Ectodermal cell (in vitro differentiated cells): ENCODE results near the gene SLC25A4.
A peak's percentile ranks its signal among the peaks of the same experiment; 100 is the strongest.

ENCODE experiments used
- H3K27ac ChIP-seq: 2 replicates; pipeline ENCODE4 v1.7.0; 2013; ENCODE audit warnings: mild to moderate bottlenecking, low read depth, low read length; ENCODE audit not compliant: insufficient read depth, poor library complexity, severe bottlenecking
- H3K27me3 ChIP-seq: 2 replicates; pipeline ENCODE4 v1.7.0; 2013; ENCODE audit warnings: mild to moderate bottlenecking, low read length; ENCODE audit not compliant: insufficient read depth, control insufficient read depth, poor library complexity, severe bottlenecking
- H3K36me3 ChIP-seq: one replicate; pipeline ENCODE4 v1.7.0; 2013; ENCODE audit warnings: low read length; ENCODE audit not compliant: control insufficient read depth, insufficient read depth
- H3K4me1 ChIP-seq: one replicate; pipeline ENCODE4 v1.7.0; 2013; ENCODE audit warnings: low read length; ENCODE audit not compliant: control insufficient read depth, insufficient read depth
- H3K4me3 ChIP-seq: 2 replicates; pipeline ENCODE4 v1.7.0; 2013; ENCODE audit warnings: low read depth, low read length, control low read depth; ENCODE audit not compliant: insufficient read depth
- H3K9me3 ChIP-seq: 2 replicates; pipeline ENCODE4 v1.7.0; 2013; ENCODE audit warnings: mild to moderate bottlenecking, low read length, moderate library complexity; ENCODE audit not compliant: control insufficient read depth
- WGBS, 2 experiments: methylation state at CpG; one replicate each; pipeline ENCODE4 v1.1.7; 2013; ENCODE audit warnings: missing lambda C conversion rate in 2 of 2; 5-methylcytosine and 5-hydroxymethylcytosine counted together

Gene SLC25A4

GRCh38 chr4:185119927-185120630 lies 23.0 kb upstream of the SLC25A4 start:
- H3K27me3 ChIP-seq: no peaks in the 10 kb centered on the region
- H3K4me3 ChIP-seq: no peak overlapping the region
- H3K27ac ChIP-seq: no peak overlapping the region
- H3K4me1 ChIP-seq: peaks cover 8% of the 10 kb centered on the region
- H3K36me3 ChIP-seq: no peaks in the 10 kb centered on the region
- WGBS, 2 experiments: 82 to 93% methylated on average over 2 to 3 of the region's 3 CpGs
- H3K9me3 ChIP-seq: no peaks in the 10 kb centered on the region

GRCh38 chr4:185120631-185120946 lies 22.5 kb upstream of the SLC25A4 start:
- H3K27ac ChIP-seq: no peak overlapping the region
- no peak overlapping the region for H3K4me3 ChIP-seq
- no peaks in the 10 kb centered on the region for H3K36me3 ChIP-seq
- 51 to 62% methylated on average over 6 of the region's 6 CpGs for WGBS, 2 experiments
- H3K27me3 ChIP-seq: no peaks in the 10 kb centered on the region
- H3K4me1 ChIP-seq: peaks cover 8% of the 10 kb centered on the region
- H3K9me3 ChIP-seq: no peaks in the 10 kb centered on the region

GRCh38 chr4:185122681-185123345 lies 20.3 kb upstream of the SLC25A4 start:
- H3K4me3 ChIP-seq: no peak overlapping the region
- H3K27me3 ChIP-seq: peaks cover 12% of the 10 kb centered on the region
- 92 to 95% methylated on average over 6 of the region's 6 CpGs for WGBS, 2 experiments
- no peak overlapping the region for H3K27ac ChIP-seq
- H3K36me3 ChIP-seq: no peaks in the 10 kb centered on the region
- H3K4me1 ChIP-seq: peaks cover 8% of the 10 kb centered on the region
- no peaks in the 10 kb centered on the region for H3K9me3 ChIP-seq

GRCh38 chr4:185124006-185124405 lies 19.1 kb upstream of the SLC25A4 start:
- H3K4me3 ChIP-seq: no peak overlapping the region
- peaks cover 24% of the 10 kb centered on the region for H3K27me3 ChIP-seq
- H3K9me3 ChIP-seq: no peaks in the 10 kb centered on the region
- H3K4me1 ChIP-seq: peaks cover 8% of the 10 kb centered on the region
- no peaks in the 10 kb centered on the region for H3K36me3 ChIP-seq
- WGBS, 2 experiments: 86 to 92% methylated on average over 1 to 2 of the region's 3 CpGs
- no peak overlapping the region for H3K27ac ChIP-seq

GRCh38 chr4:185127021-185127925 lies 15.8 kb upstream of the SLC25A4 start:
- WGBS, 2 experiments: 8 to 9% methylated on average over 64 of the region's 64 CpGs
- no peak overlapping the region for H3K27ac ChIP-seq
- H3K36me3 ChIP-seq: no peaks in the 10 kb centered on the region
- H3K27me3 ChIP-seq: peaks cover 30% of the 10 kb centered on the region
- H3K4me1 ChIP-seq: no peaks in the 10 kb centered on the region
- H3K9me3 ChIP-seq: no peaks in the 10 kb centered on the region
- H3K4me3 ChIP-seq: peak overlapping the region; percentile 39

- Histone ChIP-seq H3K4me3 (peak overlapping the region; percentile 39), H3K4me1 (no peaks in the 10 kb centered on the region), H3K36me3 (no peaks in the 10 kb centered on the region), H3K27me3 (peaks cover 30% of the 10 kb centered on the region), H3K9me3 (no peaks in the 10 kb centered on the region), H3K27ac (no peak overlapping the region)
- WGBS, 2 experiments: 1% methylated on average over 74 of the region's 74 CpGs
These were observed 14.6 kb upstream of the SLC25A4 start for GRCh38 chr4:185128272-185129119.

GRCh38 chr4:185134307-185134869 lies 8.7 kb upstream of the SLC25A4 start:
- no peak overlapping the region for H3K4me3 ChIP-seq
- 49 to 52% methylated on average over 2 of the region's 3 CpGs for WGBS, 2 experiments
- no peaks in the 10 kb centered on the region for H3K9me3 ChIP-seq
- H3K27me3 ChIP-seq: peaks cover 2% of the 10 kb centered on the region
- H3K27ac ChIP-seq: no peak overlapping the region
- H3K36me3 ChIP-seq: no peaks in the 10 kb centered on the region
- H3K4me1 ChIP-seq: no peaks in the 10 kb centered on the region

- 94% methylated on average over 24 of the region's 24 CpGs for WGBS, 2 experiments
- Histone ChIP-seq H3K36me3 (no peaks in the 10 kb centered on the region), H3K9me3 (no peaks in the 10 kb centered on the region), H3K27me3 (no peaks in the 10 kb centered on the region), H3K4me1 (peaks cover 2% of the 10 kb centered on the region), H3K4me3 (no peak overlapping the region), H3K27ac (no peak overlapping the region)
These were observed 5.7 kb upstream of the SLC25A4 start for GRCh38 chr4:185137233-185137925.

GRCh38 chr4:185138161-185138560 lies 4.9 kb upstream of the SLC25A4 start:
- Histone ChIP-seq H3K4me3 (no peak overlapping the region), H3K4me1 (peaks cover 5% of the 10 kb centered on the region), H3K27me3 (no peaks in the 10 kb centered on the region), H3K9me3 (no peaks in the 10 kb centered on the region), H3K27ac (no peak overlapping the region), H3K36me3 (no peaks in the 10 kb centered on the region)
- WGBS, 2 experiments: 89 to 90% methylated on average over 8 to 10 of the region's 10 CpGs
